Gastroesophageal sphincter (tissue), 3 donors: ENCODE results near the gene SLC4A9.

Source experiments
- POLR2A ChIP-seq, 2 donors: fragments of 450-650 bp; IDR thresholded peaks; one replicate each; pipeline ENCODE4 v1.6.1; 2017; ENCODE audit warnings: antibody characterized with exemption in 2 of 2, mild to moderate bottlenecking in 2 of 2, moderate library complexity in 1 of 2
- TF ChIP-seq, protein P1 (sequence below), 4 experiments: fragments of 200-600 bp in 2 of 4; fragments of 450-650 bp in 2 of 4; sonication (generic) in 1 of 4; IDR thresholded peaks; one replicate each; pipeline ENCODE4 v1.5.1; 2017 to 2019; ENCODE audit warnings: antibody characterized with exemption in 4 of 4, mild to moderate bottlenecking in 2 of 4, moderate library complexity in 2 of 4

DNA sequence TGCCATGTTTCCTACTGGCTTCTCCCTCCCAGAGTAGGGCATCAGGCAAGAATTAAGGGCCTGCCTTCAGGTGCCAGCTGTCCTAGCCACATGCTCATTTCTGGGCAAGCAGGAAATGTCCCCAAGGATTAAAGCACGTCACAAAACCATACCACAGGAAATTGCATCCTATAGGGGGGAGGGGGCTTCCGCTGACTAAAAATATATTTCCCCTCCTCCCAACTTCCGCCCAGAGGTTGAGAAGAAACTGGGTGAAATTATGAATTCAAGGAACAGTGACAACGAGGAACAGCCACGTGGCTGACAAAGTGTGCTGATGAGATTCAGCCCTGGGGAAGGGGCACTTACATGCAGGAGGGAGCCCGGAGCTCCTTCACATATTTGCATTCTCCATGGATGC is 17.7 kb upstream of the SLC4A9 start:
- TF ChIP-seq, protein P1, sequence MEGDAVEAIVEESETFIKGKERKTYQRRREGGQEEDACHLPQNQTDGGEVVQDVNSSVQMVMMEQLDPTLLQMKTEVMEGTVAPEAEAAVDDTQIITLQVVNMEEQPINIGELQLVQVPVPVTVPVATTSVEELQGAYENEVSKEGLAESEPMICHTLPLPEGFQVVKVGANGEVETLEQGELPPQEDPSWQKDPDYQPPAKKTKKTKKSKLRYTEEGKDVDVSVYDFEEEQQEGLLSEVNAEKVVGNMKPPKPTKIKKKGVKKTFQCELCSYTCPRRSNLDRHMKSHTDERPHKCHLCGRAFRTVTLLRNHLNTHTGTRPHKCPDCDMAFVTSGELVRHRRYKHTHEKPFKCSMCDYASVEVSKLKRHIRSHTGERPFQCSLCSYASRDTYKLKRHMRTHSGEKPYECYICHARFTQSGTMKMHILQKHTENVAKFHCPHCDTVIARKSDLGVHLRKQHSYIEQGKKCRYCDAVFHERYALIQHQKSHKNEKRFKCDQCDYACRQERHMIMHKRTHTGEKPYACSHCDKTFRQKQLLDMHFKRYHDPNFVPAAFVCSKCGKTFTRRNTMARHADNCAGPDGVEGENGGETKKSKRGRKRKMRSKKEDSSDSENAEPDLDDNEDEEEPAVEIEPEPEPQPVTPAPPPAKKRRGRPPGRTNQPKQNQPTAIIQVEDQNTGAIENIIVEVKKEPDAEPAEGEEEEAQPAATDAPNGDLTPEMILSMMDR (IDR thresholded peaks at IDR 0.05): no peak
- TF ChIP-seq POLR2A (IDR thresholded peaks at IDR 0.05): no peak
